NCI-H2029 treated with DMSO at 0.1 percent for 48 hours (cell line): Measurements from ENCODE around the gene C10orf120.

Experiments
- DNase-seq: peaks from one replicate; lab custom pipeline; 2025; lab: John Stamatoyannopoulos, UW

Gene C10orf120

GRCh38 chr10:122699796-122700455, at the start of gene C10orf120:
C10orf120 (minus strand) TSS chr10:122699846; CDS start chr10:122699790, 56 bp downstream.
- no peak for DNase-seq

- DNase-seq: no peak
Measured at GRCh38 chr10:122748496-122748895, 48.9 kb upstream of the C10orf120 start.

- no peak for DNase-seq
Measured at GRCh38 chr10:122746408-122746807, 46.8 kb upstream of the C10orf120 start.

GRCh38 chr10:122744257-122744656, 44.6 kb upstream of the C10orf120 start:
- no peak for DNase-seq

- DNase-seq: peak; percentile 6
Measured at GRCh38 chr10:122740640-122741039, 41.0 kb upstream of the C10orf120 start.

- no peak for DNase-seq
Measured at GRCh38 chr10:122738031-122738430, 38.4 kb upstream of the C10orf120 start.

GRCh38 chr10:122733931-122734665, 34.5 kb upstream of the C10orf120 start:
- no peak for DNase-seq

GRCh38 chr10:122733443-122733842, 33.8 kb upstream of the C10orf120 start:
- DNase-seq: no peak

- no peak for DNase-seq
Measured at GRCh38 chr10:122730238-122730637, 30.6 kb upstream of the C10orf120 start.

- no peak for DNase-seq
Measured at GRCh38 chr10:122729126-122729525, 29.5 kb upstream of the C10orf120 start.

- no peak for DNase-seq
Measured at GRCh38 chr10:122727426-122727825, 27.8 kb upstream of the C10orf120 start.

GRCh38 chr10:122725768-122726167, 26.1 kb upstream of the C10orf120 start:
- no peak for DNase-seq

GRCh38 chr10:122725006-122725405, 25.4 kb upstream of the C10orf120 start:
- no peak for DNase-seq

- no peak for DNase-seq
Measured at GRCh38 chr10:122721111-122721510, 21.5 kb upstream of the C10orf120 start.

GRCh38 chr10:122716025-122716424, 16.4 kb upstream of the C10orf120 start:
- DNase-seq: no peak

GRCh38 chr10:122715576-122715975, 15.9 kb upstream of the C10orf120 start:
- no peak for DNase-seq

- no peak for DNase-seq
Measured at GRCh38 chr10:122713091-122713885, 13.6 kb upstream of the C10orf120 start.

GRCh38 chr10:122710576-122710975, 10.9 kb upstream of the C10orf120 start:
- DNase-seq: no peak

GRCh38 chr10:122709971-122710370, 10.3 kb upstream of the C10orf120 start:
- no peak for DNase-seq

- DNase-seq: no peak
Measured at GRCh38 chr10:122707535-122707934, 7.9 kb upstream of the C10orf120 start.

- DNase-seq: no peak
Measured at GRCh38 chr10:122706947-122707346, 7.3 kb upstream of the C10orf120 start.

- no peak for DNase-seq
Measured at GRCh38 chr10:122706467-122706866, 6.8 kb upstream of the C10orf120 start.
